ENCODE data around the gene MAP2K1. TPM values are rescaled to one million over a fixed set of nuclear protein-coding genes. Genes with fewer than 3 reads are reported as not detected.
"Not testable (repeated sequence)": the region's sequence is repeated elsewhere in the genome, so short reads cannot be mapped to it uniquely, and the experiment has no call there.

MAP2K1 gene
- total and polyA plus RNA-seq, 9 of the 15 experiments (the other 6 are each of a cell fraction or from before 2014, with no cell fraction given), result 7.5 to 58.3 (median 30.0) TPM

DNA sequence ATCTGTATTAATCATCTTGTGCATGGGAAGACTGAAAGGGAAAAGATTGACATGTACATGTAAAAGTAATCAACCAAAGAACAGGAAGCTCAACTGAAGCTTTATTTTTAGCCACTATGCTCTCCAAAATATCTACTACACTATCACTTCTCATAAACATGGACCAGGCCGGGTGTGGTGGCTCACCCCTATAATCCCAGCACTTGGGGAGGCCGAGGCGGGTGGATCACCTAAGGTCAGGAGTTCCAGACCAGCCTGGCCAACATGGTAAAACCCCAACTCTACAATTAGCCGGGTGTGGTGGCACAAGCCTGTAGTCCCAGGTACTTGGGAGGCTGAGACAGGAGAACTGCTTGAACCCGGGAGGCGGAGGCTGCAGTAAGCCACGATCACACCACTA, 113.6 kb downstream of the MAP2K1 start:
- FAIRE-seq; H3K4me3 ChIP-seq; in situ Hi-C loops (cut with MboI); CTCF ChIA-PET (ENCODE audit: low intra/inter-chr PET ratio); H3K9me3 ChIP-seq (replicated peaks; ENCODE audit: control insufficient read depth, insufficient read depth, low read depth, low read length); H3K9me1 ChIP-seq (ENCODE audit: control insufficient read depth, insufficient read depth, low read length); H2AFZ ChIP-seq (ENCODE audit: low read depth, low read length); intact Hi-C loops (cut with micrococcal nuclease); H3K27me3 ChIP-seq (ENCODE audit: control insufficient read depth in 2 of 2, insufficient read depth in 2 of 2, low read length in 2 of 2); ATAC-seq; BruUV-seq (replicated peaks); H3K4me2 ChIP-seq (ENCODE audit: insufficient read depth, low read length); DNase-seq (ENCODE audit: extremely low read depth in 1 of 4, low spot score in 3 of 4): not testable (repeated sequence)
- peaks cover 5 to 13% of the 10 kb centered on the region in 2 experiments for H3K4me1 ChIP-seq (replicated peaks in 1 of 2; ENCODE audit: control insufficient read depth in 2 of 2, insufficient read depth in 2 of 2, low read length in 2 of 2)
- 0 out of 3 replicates have a peak overlapping the region, but pooled peaks have one; percentile 23 for H3K27ac ChIP-seq (ENCODE audit: extremely low read depth, low read depth, low read length)
- H3K79me2 ChIP-seq (ENCODE audit: control insufficient read depth, insufficient read depth, low read length), result peaks cover 77% of the 10 kb centered on the region
- TF ChIP-seq PRDM10 (IDR thresholded peaks at IDR 0.05; ENCODE audit: partially characterized antibody) (peak; percentile 42), RBFOX2 (IDR thresholded peaks at IDR 0.05; ENCODE audit: low read depth, low read length) (peak; percentile 20; the same call in 1 of the 2 replicates)
- peaks cover 78% of the 10 kb centered on the region for H3K36me3 ChIP-seq (ENCODE audit: control insufficient read depth, insufficient read depth, low read length)
- peaks cover 40% of the 10 kb centered on the region for H4K20me1 ChIP-seq (replicated peaks; ENCODE audit: control insufficient read depth, insufficient read depth, low read length)
- H3K9ac ChIP-seq (ENCODE audit: insufficient read depth in 1 of 2, low read depth in 2 of 2, low read length in 2 of 2), result peak overlapping the region in 1 of 2 experiments; percentile 23; a peak in 1 of 4 replicates
- POLR2A ChIA-PET, result interaction anchor here (1.2 to 2.3 kb wide), 2 partner anchors 9 to 188 kb away, joined by 4 to 7 read pairs; no protein-coding TSS in a partner anchor
- 85% methylated on average over 7 of the region's 7 CpGs for WGBS (ENCODE audit: insufficient coverage, low coverage, missing lambda C conversion rate)
